KOPT-K1 (cell line): ENCODE measurements around the gene TNS3.
"Not testable (repeated sequence)": the region's sequence is repeated elsewhere in the genome, so short reads cannot be mapped to it uniquely, and the experiment has no call there.

Experiments
- H3K27ac ChIP-seq: fragments of 200-600 bp; sonication (generic); 2 replicates; pipeline ENCODE4 v1.5.1; 2016; ENCODE audit warnings: antibody characterized with exemption, mild to moderate bottlenecking, low read depth, low read length; ENCODE audit not compliant: poor library complexity, severe bottlenecking
- H3K36me3 ChIP-seq: fragments of 200-600 bp; sonication (generic); 2 replicates; pipeline ENCODE4 v1.5.1; 2017; ENCODE audit warnings: antibody characterized with exemption, mild to moderate bottlenecking, low read length, moderate library complexity; ENCODE audit not compliant: insufficient read depth
- H3K9me3 ChIP-seq: fragments of 200-600 bp; sonication (generic); 2 replicates; pipeline ENCODE4 v1.5.1; 2017; ENCODE audit warnings: antibody characterized with exemption, low read length, mild to moderate bottlenecking; ENCODE audit not compliant: insufficient read depth, poor library complexity, severe bottlenecking

TNS3 gene

DNA sequence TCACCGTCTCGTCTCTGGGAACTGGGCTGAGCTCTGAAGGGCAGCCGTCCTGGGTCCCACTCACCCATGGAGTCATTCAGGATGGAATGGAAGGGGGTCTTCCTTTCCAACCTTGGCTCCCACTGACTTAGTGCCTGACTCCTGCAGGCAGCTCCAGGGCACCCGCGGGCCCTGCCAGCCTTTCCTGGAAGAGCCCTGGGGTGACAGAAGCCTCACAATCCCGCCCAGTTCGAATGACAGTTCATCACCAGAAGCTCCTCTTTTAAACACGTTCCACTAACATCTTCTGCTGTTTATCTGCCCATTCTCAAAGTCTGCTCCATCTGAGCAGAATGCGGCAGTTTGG is 110.6 kb downstream of the TNS3 start:
- no peaks in the 10 kb centered on the region for H3K36me3 ChIP-seq
- H3K27ac ChIP-seq: no peak overlapping the region
- H3K9me3 ChIP-seq: no peaks in the 10 kb centered on the region

DNA sequence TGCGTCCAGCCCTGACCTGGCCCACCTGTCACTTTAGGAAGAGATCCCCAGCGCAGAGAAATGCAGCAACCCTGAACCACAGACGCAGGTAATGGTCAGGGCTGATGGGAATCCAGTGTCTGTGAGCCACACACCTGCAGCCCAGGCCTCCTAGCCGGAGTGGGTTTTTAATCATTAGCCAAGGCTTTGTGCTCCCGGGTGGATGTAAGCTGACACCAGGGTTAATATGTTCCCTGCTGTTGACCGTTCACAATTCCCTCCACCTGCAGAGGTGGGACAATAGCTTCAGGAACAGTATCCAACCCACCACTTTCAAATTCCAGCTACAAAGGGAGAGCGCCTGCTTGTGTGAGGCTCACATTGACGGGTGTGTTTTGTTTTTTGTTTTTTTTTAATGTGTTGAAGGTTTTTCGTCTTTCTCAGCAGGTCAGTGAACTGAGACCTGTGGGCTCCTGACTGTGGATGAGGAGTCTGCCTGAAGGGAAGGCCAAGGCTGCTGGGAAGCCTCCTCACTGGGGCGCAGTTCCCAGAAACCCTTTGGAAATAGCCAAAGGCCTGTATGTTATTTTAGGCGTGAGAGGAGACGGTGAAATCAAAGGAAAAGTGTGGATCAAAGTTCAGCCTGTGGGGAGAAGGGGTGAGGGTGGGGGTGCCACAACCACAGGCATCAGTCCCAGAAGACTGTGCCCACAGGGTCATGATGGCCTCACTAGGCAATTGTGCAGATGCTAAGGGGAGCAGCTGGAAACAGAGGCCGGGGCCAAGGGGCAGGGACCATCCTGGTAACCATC is 111.1 kb downstream of the TNS3 start:
- H3K9me3 ChIP-seq: no peaks in the 10 kb centered on the region
- no peak overlapping the region for H3K27ac ChIP-seq
- no peaks in the 10 kb centered on the region for H3K36me3 ChIP-seq

DNA sequence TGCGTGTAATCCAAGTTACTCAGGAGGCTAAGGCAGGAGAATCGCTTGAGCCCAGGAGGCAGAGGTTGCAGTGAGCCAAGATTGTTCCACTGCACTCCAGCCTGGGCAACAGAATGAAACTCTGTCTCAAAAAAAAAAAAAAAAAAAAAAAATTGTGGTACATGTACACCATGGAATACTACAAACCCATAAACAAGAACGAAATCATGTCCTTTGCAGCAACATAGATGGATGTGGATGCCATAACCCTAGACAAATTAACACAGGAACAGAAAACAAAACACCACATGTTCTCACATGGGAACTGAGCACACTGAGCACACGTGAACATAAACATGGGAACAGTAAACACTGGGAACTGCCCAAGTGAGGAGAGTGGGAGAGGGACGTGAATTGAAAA is 112.1 kb downstream of the TNS3 start:
- H3K36me3 ChIP-seq, H3K9me3 ChIP-seq, H3K27ac ChIP-seq: not testable (repeated sequence)

DNA sequence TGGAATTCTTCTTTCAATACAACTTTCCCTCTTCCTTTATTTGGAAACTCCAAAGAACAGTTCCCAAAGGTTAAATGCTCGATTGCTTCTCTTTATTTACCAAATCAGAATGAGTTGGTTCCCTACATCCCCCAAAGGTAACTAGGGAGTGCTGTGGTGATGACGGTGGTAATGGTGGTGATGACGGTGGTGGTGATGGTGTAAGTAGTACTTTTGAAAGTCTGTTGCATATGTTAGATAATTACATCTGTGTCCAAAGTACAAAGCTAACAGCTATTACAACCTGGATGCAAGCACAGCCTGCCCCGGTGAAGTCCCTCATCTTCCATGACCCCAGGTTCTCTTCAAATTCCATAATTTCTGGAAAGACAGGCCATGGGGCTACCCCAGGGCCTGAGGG is 115.1 kb downstream of the TNS3 start:
- H3K27ac ChIP-seq: no peak overlapping the region
- no peaks in the 10 kb centered on the region for H3K36me3 ChIP-seq
- H3K9me3 ChIP-seq: no peaks in the 10 kb centered on the region

DNA sequence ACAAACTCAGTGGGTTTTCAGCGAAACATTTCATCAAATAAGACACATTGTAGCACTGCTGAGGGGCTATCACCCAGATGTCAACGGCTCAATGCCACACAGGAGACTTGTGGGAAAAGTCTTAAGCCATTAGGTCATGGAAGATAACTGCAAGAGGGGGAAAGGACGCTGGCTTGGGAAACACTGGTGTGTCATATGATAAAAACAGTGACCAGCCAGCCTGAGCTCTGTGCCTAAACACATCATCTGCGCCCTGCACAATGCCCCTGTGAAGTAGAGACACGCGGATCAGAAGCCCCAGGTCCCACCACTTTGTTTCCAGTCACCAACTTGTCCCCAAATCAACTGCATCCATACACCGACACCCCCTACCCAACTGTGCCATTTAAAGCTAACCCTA is 116.7 kb downstream of the TNS3 start:
- Histone ChIP-seq H3K36me3 (no peaks in the 10 kb centered on the region), H3K9me3 (no peaks in the 10 kb centered on the region), H3K27ac (no peak overlapping the region)

DNA sequence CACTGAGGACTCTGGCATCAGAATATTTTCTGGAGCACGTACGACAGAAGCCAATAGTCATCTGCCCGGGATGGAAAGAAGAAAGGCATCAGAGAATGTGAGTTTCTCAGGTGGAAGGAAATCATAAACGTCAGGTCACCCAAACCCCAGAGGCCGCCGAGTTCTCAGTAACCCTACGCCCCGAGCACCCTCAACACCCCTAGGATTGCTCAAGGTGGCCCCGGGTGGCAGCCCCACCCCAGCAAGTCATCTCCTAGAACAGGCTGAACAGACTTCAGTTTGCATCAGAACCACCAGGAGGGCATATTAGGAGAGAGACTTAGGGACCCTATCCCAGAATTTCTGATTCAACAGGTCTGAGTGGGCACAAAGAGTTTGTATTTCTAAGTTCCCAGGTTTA is 117.6 kb downstream of the TNS3 start:
- Histone ChIP-seq H3K27ac (no peak overlapping the region), H3K36me3 (no peaks in the 10 kb centered on the region), H3K9me3 (no peaks in the 10 kb centered on the region)

DNA sequence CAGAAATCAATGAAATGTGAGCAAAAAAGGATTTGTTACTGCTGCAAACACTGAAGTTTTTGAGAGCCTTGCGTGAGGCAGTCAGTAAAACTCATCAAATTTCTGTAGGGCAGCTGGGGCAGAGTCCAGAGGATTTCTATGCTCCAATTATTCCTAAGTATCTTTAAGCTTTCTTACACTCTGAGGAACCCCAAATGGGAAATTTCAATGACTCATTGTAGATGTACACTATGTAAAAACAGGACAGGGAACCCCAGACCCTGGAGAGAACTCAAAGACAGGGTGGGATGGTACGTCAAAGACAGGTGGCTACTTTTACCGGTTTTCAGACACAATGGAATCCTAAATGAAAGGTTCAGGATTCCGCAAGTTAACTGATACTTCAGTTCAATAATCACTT is 120.2 kb downstream of the TNS3 start:
- H3K27ac ChIP-seq: no peak overlapping the region
- no peaks in the 10 kb centered on the region for H3K9me3 ChIP-seq
- H3K36me3 ChIP-seq: no peaks in the 10 kb centered on the region

DNA sequence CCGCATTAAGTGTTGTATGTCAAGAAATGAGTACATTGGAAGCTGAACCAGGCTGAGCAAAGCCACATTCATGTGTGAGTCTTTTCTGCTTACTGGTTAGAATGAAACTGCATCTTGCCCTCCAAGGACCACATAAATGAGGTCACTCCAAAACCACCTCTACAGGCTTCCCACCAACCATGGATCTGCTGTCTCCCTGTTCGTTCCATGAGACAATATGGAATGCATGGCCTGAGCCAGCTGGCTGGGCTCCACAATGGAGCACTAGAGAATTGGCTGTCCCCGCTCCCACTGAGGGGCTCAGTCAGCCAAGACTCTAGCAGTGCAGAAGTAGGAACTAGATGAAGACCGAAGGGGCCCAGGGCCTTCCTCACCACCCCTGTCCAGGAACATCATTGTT is 120.8 kb downstream of the TNS3 start:
- Histone ChIP-seq H3K9me3 (no peaks in the 10 kb centered on the region), H3K27ac (no peak overlapping the region), H3K36me3 (no peaks in the 10 kb centered on the region)

DNA sequence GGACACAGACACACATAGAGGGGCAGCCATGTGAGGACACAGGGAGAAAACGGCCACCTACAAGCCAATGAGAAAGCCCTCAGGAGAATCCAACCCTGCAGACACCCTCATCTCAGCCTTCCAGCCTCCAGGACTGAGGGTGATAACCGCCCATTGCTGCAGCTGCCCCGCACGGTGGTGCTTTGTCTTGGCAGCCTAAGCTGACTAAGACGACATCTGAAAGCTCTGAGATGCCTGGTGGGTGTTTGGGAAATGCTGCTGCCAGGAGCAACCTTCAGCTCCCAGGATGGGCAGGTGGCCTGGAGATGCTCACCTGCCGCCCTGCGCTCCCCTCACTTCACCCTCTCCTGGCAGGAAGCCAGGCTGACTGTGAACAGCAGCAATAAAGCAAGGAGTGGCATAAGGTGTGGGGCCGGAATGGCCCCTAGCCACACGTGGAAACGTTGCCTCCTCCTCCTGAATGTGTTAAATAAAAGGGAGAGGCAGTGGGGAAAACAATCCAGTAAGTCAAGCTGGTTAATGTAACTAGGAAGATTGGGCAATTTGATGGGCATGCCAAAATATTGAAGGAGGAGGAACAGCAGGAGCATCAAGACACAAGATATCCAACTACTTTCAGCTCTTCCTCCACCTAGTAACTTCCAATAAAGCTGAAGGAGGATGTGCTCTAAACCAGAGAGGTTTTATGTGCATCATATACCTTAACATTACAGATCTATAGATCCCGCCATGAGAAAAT is 121.5 kb downstream of the TNS3 start:
- no peak overlapping the region for H3K27ac ChIP-seq
- no peaks in the 10 kb centered on the region for H3K36me3 ChIP-seq
- no peaks in the 10 kb centered on the region for H3K9me3 ChIP-seq

DNA sequence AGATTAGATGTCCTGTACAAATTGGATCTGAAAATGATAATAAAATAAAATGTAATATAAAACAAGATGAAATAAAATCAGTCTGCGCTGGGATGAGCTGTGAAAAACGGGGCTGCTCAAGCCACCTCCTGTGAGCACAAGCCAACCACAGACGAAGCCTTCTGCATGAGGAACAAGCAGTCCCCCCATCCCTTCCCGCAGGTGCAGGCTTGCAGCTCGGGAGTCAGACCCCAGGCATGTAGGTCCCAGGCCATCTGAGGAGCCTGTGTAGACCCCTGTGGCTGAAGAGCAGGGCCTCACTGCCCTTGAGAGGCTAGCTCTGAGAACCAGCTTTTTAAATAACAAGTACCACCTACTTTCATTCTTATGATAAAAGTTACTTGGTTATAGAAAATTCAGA is 123.4 kb downstream of the TNS3 start:
- Histone ChIP-seq H3K9me3 (no peaks in the 10 kb centered on the region), H3K36me3 (no peaks in the 10 kb centered on the region), H3K27ac (no peak overlapping the region)

DNA sequence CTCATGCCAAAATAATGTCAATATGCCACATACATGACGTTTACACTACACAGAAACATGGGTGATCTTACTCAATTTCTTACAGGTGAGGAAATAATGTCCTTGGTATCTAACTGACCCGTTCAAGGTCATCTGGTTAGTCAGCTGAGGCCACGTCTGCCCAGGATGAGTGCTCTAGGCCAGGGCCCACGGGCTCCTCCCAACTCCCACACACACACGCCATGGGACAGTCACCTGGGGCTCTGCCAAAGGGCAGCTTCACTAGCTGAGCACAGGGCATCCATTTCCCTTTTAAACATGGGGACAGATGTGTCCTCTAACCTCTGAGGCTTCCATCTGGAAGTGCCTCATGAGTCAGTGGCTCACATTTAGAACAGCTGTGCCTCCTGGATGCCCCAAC is 123.9 kb downstream of the TNS3 start:
- no peaks in the 10 kb centered on the region for H3K36me3 ChIP-seq
- H3K27ac ChIP-seq: no peak overlapping the region
- H3K9me3 ChIP-seq: no peaks in the 10 kb centered on the region

DNA sequence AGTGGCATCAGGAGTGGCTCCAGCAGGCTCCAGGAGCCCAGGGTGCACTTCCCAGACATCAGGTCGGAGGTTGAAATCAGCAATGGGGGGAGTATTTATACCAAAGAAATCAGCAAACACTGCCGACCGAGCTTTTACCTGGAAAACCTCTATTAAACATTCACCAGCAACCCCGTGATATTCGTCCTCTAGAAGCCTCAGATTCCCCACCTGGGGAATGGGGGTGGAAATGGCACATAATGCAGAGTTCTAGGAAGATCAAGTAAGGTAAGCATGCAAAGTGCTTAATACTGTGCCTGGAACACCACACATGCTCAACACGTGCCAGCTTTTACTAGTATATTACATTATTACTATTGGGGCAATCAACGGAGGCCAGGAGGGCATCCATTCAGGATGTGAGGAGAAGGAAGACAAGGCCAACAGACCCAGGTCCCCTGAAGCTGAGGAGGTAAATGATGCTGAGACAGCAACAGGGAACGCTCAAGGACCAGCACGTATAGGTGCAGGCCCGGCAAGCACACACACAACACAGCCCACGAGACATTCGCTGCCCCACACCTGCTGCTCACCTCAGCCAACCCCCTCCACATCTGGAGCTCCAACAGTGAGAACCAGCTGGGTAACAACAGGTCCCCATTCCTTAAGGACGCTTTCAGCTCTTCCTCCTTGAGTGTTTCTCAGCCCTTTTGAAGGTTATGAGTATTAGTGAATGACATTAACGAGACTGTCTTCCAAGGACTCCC is 125.5 kb downstream of the TNS3 start:
- no peak overlapping the region for H3K27ac ChIP-seq
- no peaks in the 10 kb centered on the region for H3K9me3 ChIP-seq
- H3K36me3 ChIP-seq: no peaks in the 10 kb centered on the region

DNA sequence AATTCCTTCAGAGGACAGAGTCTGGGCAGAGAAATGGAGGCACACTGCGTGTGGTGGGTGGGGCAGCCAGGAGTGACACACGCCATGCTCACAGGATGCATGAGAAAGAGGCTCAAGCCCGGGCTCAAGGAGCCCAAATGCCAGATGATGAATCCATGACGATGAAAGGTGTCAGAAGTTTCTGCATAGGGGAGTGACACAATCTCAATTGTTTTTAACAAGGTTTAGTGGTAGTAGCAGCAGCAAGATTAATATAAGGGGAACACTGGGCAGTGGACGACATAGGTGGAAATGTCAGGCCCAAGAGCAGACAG is 126.1 kb downstream of the TNS3 start:
- Histone ChIP-seq H3K36me3 (no peaks in the 10 kb centered on the region), H3K9me3 (no peaks in the 10 kb centered on the region), H3K27ac (no peak overlapping the region)

DNA sequence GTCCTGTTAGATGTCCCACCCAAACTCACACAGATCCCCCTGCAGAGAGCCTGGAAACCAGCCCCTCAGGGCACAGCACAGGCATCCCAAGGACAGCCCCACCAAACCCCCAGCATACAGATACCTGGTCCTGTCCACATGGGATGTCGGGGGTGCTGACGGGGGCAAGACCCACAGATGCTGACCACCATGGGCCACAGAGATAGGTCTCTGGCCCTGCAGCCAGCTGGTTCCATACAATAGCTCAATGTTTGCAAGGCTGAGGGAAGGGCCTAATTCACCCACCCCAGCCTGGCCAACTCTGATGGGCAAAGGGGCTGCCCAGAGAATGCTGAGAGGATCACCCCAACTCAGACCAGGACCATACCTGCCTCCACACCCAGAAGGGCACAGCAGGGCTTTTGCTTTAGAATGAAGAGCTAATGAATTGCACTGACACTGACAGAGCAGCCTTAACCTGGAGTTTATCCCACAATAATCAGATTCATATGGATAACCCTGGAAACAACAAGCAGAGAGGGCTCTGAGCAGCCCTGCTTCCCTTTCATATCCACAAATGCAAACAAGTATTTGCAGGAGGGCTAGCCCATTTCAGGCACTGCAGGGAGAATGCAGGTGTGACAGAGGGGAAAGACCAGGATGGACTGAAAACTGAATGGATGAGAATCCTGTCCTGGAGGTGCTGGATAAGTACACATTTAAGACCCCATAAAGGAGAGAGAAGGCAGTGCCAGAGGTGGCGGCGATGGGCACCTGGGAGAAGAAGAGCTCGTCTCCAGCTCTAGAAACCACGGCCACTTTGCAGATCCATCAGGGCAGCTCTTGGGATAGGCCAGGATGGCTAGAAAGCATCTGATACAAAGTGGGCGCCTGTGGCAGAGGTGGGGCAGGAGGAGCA is 126.7 kb downstream of the TNS3 start:
- Histone ChIP-seq H3K36me3 (no peaks in the 10 kb centered on the region), H3K27ac (no peak overlapping the region), H3K9me3 (no peaks in the 10 kb centered on the region)
